SU-DHL-6 (cell line): ENCODE data around the gene MAP10.

Experiments
- H2AFZ ChIP-seq: fragments of 200-600 bp; sonication (generic); 2 replicates; pipeline ENCODE4 v1.6.1; 2014; ENCODE audit warnings: low read depth, mild to moderate bottlenecking, moderate library complexity, mixed read lengths, antibody characterized with exemption, low read length; ENCODE audit not compliant: severe bottlenecking
- H3F3A ChIP-seq: fragments of 200-600 bp; shearing (Covaris generic); 2 replicates; pipeline ENCODE4 v1.6.0; 2016; ENCODE audit warnings: antibody characterized with exemption, mild to moderate bottlenecking; ENCODE audit not compliant: insufficient read depth
- H3K27ac ChIP-seq: fragments of 200-600 bp; sonication (generic); 2 replicates; pipeline ENCODE4 v1.5.1; 2016; ENCODE audit warnings: low read depth, mild to moderate bottlenecking, low read length, moderate library complexity, mixed read lengths
- H3K27me3 ChIP-seq: fragments of 200-600 bp; sonication (generic), shearing (Covaris generic); 2 replicates; pipeline ENCODE4 v1.6.0; 2014; ENCODE audit warnings: mild to moderate bottlenecking, low read length
- H3K36me3 ChIP-seq: fragments of 200-600 bp; sonication (generic); 2 replicates; pipeline ENCODE4 v1.6.1; 2014; ENCODE audit warnings: mild to moderate bottlenecking, low read length, mixed read lengths
- H3K4me2 ChIP-seq: fragments of 300-600, 200-600 bp; shearing (Covaris generic), sonication (generic); 2 replicates; pipeline ENCODE4 v1.6.0; 2014; ENCODE audit warnings: low read length, low read depth, mild to moderate bottlenecking; ENCODE audit not compliant: poor library complexity, severe bottlenecking
- H3K4me3 ChIP-seq: fragments of 200-600 bp; sonication (generic); 2 replicates; pipeline ENCODE4 v1.5.1; 2014; ENCODE audit warnings: antibody characterized with exemption, low read length, mild to moderate bottlenecking, mixed read lengths; ENCODE audit not compliant: insufficient read depth, poor library complexity, severe bottlenecking
- H3K79me2 ChIP-seq: fragments of 200-600 bp; sonication (generic); 2 replicates; pipeline ENCODE4 v1.6.1; 2014; ENCODE audit warnings: mild to moderate bottlenecking, low read length, moderate library complexity; ENCODE audit not compliant: insufficient read depth
- H3K9ac ChIP-seq: fragments of 200-600 bp; sonication (generic); 2 replicates; pipeline ENCODE4 v1.7.0; 2014; ENCODE audit warnings: mild to moderate bottlenecking, low read length
- H3K9me2 ChIP-seq: fragments of 200-600 bp; sonication (generic); replicated peaks from 2 replicates; pipeline ENCODE4 v1.6.1; 2014; ENCODE audit warnings: low read length; ENCODE audit not compliant: insufficient read depth
- H3K9me3 ChIP-seq: fragments of 200-600 bp; sonication (generic); 2 replicates; pipeline ENCODE4 v1.6.1; 2014; ENCODE audit warnings: low read length, mixed read lengths; ENCODE audit not compliant: insufficient read depth
- H4K20me1 ChIP-seq: fragments of 200-600 bp; sonication (generic); 2 replicates; pipeline ENCODE4 v1.6.1; 2014; ENCODE audit warnings: low read depth, mild to moderate bottlenecking, antibody characterized with exemption, low read length, moderate library complexity, mixed read lengths
- EZH2phosphoT487 ChIP-seq: fragments of 200-600 bp; sonication (generic), shearing (Covaris generic); conservative IDR thresholded peaks from 2 replicates; pipeline ENCODE4 v1.6.1; 2018; ENCODE audit warnings: mild to moderate bottlenecking, antibody characterized with exemption, low read length, moderate library complexity, mixed read lengths
- TF ChIP-seq, protein P1 (sequence below): fragments of 200-600 bp; sonication (generic); IDR thresholded peaks from one replicate; pipeline ENCODE4 v1.5.1; 2017; ENCODE audit warnings: antibody characterized with exemption, mild to moderate bottlenecking, low read length, moderate library complexity; ENCODE audit not compliant: insufficient read depth, poor library complexity, severe bottlenecking

MAP10 gene

DNA sequence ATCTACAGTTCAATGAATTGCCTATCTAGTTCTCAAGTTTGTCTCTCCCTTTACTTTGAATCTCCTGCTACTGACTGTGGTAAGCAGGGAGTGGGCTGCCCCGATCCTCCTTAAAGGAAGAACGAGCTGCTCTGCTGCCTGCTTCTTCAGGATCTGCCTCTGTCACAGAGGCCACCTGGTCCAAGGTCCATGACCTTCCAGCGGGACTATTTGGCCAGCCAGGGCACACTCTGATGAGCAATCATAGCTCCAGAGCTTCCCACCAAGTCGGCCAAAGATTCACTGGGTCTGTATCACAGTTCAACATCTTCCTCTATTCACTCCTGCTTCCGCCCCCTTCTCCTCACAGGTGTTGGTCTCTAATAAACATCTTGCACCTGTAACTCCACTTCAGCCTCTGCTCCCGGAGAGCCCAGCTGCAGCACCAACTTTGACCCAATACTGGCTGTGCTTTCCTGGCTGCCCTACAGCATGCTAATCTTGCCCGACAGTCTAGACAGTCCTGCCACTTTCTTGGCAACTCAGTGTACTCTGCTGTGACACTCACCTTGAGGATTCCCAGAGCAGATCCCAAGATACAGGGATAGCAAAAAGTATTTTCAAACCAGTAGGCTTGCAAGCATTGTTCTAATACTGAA is 16.9 kb upstream of the MAP10 start:
- no peaks in the 10 kb centered on the region for H3K9me2 ChIP-seq
- H4K20me1 ChIP-seq: no peaks in the 10 kb centered on the region
- no peak overlapping the region for H3K4me2 ChIP-seq
- H3K4me3 ChIP-seq: no peak overlapping the region
- no peak overlapping the region for H2AFZ ChIP-seq
- H3K27me3 ChIP-seq: no peaks in the 10 kb centered on the region; the same call in 1 of the 2 replicates
- H3K9ac ChIP-seq: no peak overlapping the region
- H3F3A ChIP-seq: no peaks in the 10 kb centered on the region
- TF ChIP-seq, protein P1, sequence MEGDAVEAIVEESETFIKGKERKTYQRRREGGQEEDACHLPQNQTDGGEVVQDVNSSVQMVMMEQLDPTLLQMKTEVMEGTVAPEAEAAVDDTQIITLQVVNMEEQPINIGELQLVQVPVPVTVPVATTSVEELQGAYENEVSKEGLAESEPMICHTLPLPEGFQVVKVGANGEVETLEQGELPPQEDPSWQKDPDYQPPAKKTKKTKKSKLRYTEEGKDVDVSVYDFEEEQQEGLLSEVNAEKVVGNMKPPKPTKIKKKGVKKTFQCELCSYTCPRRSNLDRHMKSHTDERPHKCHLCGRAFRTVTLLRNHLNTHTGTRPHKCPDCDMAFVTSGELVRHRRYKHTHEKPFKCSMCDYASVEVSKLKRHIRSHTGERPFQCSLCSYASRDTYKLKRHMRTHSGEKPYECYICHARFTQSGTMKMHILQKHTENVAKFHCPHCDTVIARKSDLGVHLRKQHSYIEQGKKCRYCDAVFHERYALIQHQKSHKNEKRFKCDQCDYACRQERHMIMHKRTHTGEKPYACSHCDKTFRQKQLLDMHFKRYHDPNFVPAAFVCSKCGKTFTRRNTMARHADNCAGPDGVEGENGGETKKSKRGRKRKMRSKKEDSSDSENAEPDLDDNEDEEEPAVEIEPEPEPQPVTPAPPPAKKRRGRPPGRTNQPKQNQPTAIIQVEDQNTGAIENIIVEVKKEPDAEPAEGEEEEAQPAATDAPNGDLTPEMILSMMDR: no peak
- no peak for TF ChIP-seq EZH2phosphoT487
- no peaks in the 10 kb centered on the region for H3K36me3 ChIP-seq
- H3K27ac ChIP-seq: no peak overlapping the region
- H3K79me2 ChIP-seq: no peaks in the 10 kb centered on the region
- H3K9me3 ChIP-seq: no peaks in the 10 kb centered on the region

DNA sequence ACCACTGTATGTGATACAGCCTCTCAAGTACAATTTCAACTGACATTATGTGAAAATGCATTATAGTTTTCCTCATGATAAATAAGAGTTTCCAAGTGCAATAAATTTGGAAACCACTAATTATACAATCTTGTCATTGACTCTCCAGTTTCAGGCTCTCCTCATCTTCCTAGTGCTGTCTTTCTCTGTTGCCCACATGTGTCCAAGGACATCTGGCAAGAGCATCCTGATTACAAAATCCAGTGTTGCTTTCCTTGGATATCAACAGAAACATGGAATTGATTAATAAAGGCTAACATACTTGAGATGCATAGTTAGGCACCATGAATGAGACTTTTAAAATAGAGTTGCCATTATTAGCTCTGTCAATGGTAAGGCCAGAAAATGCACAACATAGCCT is 15.6 kb upstream of the MAP10 start:
- Histone ChIP-seq H3K27ac (no peak overlapping the region), H2AFZ (no peak overlapping the region), H3K4me2 (no peak overlapping the region), H3K27me3 (no peaks in the 10 kb centered on the region; the same call in 1 of the 2 replicates), H3K4me3 (no peak overlapping the region), H3K9ac (no peak overlapping the region), H4K20me1 (no peaks in the 10 kb centered on the region), H3K9me3 (no peaks in the 10 kb centered on the region), H3K79me2 (no peaks in the 10 kb centered on the region), H3K36me3 (no peaks in the 10 kb centered on the region), H3K9me2 (no peaks in the 10 kb centered on the region), H3F3A (no peaks in the 10 kb centered on the region)
- TF ChIP-seq, protein P1: no peak

DNA sequence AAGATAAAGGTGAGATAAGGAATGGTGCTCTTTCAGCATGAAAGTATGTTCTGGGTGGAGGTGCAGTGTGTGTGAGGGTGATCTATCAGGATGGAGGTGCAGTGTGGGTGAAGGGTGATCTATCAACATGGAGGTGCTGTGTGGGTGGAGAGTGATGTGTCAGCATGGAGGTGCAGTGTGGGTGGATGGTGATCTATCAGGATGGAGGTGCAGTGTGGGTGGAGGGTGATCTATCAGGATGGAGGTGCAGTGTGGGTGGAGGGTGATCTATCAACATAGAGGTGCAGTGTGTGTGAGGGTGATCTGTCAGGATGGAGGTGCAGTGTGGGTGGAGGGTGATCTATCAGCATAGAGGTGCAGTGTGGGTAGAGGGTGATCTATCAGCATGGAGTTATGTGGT is 12.3 kb upstream of the MAP10 start:
- Histone ChIP-seq H3K4me3 (no peak overlapping the region), H3K4me2 (no peak overlapping the region), H3K36me3 (no peaks in the 10 kb centered on the region), H3K27me3 (no peaks in the 10 kb centered on the region; the same call in 1 of the 2 replicates), H3K9me2 (no peaks in the 10 kb centered on the region), H3F3A (no peaks in the 10 kb centered on the region), H2AFZ (no peak overlapping the region), H3K27ac (no peak overlapping the region), H3K79me2 (no peaks in the 10 kb centered on the region), H3K9ac (no peak overlapping the region), H3K9me3 (no peaks in the 10 kb centered on the region), H4K20me1 (no peaks in the 10 kb centered on the region)
- TF ChIP-seq, protein P1: no peak
- TF ChIP-seq EZH2phosphoT487: no peak
